HG03064 (cell line): Measurements from ENCODE around the gene SLC28A1.
"Not testable (repeated sequence)": the region's sequence is repeated elsewhere in the genome, so short reads cannot be mapped to it uniquely, and the experiment has no call there.

Source experiments
- ATAC-seq: cut with Tn5 transposase; IDR thresholded peaks from one replicate; pipeline ENCODE4 v1.9.1; 2021; ENCODE audit warnings: low read depth; ENCODE audit not compliant: unreplicated experiment

SLC28A1 gene

DNA sequence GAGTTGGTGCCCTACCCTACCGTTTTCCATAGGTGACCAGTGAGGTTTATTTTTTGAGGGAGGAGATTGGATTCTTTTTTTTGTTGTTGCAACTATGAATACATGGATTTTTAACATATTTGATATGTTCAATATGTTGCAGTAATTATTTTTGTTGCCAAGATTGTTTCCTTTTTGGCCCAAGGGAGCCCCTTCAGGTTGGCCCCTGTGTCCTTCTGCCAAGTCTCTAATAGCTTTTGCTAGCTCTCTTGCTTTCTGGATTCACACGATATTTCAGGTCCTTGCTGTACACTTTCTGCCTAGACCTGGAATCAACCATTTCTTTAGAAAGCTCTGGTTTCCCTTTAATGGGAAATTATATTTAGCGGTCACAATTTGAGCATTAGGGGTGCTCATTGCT, 22.7 kb upstream of the SLC28A1 start:
- ATAC-seq: no peak

DNA sequence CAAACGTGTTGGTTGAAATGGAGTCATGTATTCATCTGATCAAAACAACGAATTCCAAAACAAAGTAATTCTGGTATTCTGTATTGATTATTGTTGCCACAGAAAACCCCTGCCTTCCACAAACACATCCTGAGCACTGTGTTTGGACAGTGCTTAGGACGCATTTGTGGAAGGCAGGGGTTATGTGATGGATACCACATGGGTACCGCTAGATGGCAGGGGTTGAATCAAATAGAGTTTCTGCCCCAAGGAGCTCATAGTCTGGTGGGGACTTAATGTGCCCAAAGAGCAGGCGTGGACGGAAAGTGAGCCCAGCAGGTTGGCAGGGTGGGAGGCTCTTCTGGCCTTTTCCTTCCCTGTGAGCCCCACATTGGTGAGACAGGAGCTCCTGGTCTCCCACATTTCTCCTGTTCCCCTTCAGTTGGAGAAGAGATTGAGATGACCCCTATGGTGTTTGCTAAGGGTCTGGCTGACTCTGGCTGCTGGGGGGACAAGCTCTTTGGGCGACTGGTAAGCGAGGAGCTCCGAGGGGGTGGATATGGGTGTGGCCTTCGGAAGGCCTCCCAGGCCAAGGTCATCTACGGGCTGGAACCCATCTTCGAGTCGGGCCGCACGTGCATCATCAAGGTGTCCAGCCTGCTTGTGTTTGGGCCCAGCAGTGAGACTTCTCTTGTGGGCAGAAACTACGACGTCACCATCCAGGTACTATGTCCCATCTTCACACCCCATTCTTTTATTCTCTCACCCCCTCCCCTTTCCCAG, 22.1 kb upstream of the SLC28A1 start:
- ATAC-seq: no peak

DNA sequence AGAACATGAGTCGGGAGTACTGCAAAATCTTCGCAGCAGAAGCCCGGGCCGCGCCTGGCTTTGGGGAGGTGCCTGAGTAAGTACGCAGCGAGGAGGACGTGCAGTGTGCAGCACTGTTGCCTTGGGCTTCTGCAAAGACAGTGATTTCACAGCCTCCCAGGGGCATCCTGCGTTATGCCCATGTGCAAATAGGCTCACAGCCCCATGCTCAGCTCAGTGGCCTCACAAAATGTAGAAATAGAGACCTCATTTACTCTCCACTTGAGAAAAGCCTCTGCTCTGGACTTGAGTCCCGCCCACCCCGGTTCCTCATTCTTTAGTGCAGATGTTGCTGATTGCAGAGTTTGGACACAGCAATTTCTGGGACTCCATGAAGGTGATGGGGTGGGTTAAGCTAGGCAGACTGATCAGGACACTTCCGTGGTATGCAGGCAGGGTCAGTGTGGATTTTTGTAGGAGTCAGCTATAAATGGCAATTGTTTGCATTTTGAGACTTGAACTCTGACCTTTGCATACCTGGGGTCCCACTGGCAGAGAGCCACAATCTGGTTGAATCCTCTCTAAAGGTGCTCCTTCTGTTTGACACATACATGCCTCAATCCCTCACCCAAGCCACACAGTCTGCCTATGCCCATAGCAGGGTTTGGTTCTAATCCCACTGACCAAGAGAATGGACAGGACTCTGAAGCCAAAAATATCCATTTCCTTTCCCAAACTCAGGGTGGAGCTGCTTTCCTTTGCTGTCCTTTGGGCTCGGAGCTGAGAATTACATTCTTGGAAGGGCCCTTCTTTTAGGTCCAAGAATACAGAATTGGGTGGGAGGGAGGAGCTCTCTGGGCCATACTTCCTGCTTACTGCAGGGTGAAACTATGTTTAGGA, 20.7 kb upstream of the SLC28A1 start:
- ATAC-seq: no peak

DNA sequence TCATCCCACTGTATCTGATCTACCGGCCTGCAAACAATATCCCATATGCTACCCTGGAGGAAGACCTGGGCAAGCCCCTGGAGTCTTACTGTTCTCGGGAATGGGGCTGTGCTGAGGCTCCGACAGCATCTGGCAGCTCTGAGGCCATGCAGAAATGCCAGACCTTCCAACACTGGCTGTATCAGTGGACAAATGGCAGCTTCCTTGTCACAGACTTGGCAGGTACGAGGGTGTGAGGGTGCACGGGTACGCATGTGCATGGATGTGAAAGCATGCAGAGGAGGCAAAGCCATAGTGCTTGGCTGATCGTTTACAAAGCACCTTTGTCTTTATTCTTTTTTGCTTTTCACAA, 20.0 kb upstream of the SLC28A1 start:
- no peak for ATAC-seq

DNA sequence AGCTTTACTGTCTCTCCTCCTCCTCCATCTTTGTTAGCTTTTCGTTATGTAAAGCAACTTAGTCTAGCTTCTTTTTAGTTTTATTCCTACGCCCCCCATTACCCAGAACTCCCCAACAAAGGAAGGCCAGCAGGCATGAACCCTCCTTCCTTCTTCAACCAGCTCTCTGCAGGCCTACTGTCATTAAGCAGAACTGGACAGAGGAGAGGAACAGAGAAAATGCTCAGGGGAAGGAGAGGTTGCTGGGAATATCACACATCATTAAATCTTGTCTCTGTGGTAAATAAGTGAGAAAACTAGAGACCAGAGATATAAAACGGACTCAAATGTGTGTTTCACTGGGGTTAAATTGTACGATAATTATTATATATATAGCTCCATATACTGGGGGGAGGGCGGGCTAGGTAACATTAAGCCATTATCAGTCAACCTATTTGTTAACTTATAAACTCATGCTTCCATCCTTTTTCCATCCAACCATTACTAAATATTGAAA, 19.3 kb upstream of the SLC28A1 start:
- ATAC-seq: no peak

DNA sequence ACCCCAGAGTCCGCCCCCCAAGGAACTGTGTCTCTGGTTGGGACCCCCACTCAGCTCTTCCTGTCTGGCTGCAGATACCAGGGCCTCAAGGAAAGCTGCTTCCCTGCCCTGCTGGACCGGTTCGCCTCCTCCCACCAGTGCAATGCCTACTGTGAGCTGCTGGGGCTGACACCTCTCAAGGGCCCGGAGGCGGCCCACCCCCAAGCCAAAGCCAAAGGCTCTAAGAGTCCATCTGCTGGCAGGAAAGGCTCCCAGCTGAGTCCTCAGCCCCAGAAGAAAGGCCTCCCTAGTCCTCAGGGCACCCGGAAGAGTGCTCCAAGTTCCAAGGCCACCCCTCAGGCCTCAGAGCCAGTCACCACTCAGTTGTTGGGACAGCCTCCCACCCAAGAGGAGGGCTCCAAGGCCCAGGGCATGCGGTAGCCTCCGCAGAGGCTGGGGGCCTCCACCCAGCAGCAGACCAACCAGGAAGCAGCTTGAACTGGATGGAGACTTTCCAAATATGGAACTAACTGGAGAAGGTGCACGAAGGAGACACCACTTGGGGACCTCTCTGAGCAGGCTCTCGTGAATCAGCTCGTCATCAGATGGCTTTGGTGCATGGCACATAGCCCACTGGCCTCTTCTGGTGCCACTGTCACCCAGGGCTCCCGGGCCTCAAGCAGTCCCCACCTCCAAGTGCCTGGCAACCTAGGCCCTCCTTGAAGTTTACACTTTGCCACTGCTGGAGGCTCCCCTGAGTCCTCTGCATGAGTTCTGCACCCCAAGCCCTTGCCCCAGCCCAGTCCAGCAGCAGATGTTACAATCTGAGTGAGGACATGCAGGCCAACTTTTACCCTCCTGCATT, 16.2 kb upstream of the SLC28A1 start:
- no peak for ATAC-seq

DNA sequence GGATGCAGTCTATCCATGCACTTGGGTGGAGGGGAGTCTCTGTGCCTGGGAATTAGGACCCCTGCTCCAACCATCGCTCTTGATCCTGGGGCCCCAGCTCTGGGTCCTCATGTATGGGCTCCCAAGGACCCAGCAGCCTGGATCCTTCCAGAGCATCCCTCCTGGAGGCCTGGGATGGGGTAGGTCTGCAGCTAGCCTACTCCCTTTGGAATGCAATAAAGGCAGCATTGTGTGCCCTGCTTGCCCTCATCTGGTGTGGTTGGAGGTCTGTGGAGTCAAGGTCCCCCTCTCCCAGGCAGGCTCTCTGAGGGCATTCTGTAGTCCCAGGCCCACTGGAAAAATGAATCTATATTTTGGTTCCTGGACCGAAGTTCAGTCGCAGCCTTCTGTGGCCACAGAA, 15.0 kb upstream of the SLC28A1 start:
- ATAC-seq: no peak

DNA sequence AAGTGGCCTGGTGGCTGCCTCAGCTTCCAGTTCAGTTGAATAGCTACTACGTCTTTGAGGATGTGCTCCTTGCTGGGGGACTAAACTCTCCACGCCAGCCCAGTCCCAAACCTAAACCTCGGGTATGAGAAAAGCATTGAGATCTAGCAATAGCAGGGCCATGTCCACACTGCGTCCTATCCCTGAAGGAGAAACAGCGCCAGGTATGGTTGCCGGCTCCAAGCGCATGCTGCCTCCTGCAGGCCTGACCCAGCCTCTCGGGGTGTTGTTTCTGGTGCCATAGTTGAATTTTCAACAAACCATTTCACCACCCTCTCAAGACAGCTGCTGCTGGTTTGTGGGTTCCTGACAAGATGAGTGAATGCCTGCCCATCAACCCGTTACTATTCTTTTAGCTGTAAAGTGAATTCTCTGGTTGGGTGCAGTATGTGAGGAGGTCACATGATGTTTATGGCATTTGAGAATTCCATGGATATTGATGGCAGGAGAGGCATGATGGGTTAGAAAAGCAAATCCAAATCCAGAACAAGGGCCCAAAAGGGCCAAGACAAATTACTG, 13.0 kb upstream of the SLC28A1 start:
- ATAC-seq: no peak

DNA sequence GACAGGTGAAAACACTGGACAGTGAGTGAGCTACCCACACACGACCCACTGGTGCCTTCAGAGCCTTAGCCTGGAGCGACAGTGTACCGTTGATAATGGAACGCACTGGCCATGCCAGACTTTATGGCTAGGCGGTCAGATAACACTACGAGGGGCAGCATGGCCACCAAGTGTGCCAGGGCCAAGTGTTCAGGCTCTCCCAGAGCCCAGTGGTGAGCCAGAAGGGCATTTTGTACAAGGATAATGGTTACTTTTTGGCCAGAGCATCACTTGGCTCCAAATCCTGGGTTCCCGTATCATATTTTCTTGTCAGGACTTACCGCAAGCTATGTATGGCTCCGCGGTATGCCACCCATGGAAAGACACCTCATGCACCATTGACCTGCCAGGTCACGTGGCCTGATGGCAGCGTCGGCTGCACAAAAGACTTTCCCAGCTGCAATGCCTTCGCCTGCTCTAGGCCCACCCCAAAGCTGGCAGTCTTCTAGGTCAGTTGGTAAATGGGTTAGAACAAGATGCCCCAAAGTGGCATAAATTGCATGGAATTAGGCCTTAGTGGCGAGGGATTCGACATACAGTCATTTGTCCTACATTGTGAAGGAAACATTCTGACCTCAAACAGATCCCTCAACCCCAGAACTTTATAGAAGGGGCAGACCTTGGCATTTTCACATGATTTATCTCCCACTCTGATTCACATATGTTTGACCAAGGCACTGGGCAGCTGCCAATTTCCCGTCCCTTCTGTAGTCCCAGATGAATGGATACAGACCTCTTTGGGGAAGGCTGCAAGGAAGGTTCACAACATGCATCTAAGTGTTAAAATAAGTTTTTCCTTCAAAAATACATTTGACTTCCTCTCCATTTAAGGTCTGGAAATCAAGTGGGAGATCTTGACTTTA, 12.2 kb upstream of the SLC28A1 start:
- ATAC-seq: no peak

DNA sequence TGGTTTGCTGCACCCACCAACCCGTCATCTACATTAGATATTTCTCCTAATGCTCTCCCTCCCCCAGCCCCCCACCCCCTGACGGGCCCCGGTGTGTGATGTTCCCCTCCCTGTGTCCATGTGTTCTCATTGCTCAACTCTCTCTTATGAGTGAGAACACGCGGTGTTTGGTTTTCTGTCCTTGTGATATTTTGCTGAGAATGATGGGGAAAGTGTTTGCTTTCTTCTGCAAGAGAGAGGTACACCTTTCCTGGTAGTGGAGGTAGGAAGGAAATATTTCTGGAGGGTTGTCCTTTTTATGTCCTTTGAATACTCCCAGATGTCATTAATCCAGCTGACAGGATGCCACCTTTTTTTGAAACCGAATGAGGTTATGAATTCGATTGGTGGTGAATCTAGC, 10.5 kb upstream of the SLC28A1 start:
- no peak for ATAC-seq

DNA sequence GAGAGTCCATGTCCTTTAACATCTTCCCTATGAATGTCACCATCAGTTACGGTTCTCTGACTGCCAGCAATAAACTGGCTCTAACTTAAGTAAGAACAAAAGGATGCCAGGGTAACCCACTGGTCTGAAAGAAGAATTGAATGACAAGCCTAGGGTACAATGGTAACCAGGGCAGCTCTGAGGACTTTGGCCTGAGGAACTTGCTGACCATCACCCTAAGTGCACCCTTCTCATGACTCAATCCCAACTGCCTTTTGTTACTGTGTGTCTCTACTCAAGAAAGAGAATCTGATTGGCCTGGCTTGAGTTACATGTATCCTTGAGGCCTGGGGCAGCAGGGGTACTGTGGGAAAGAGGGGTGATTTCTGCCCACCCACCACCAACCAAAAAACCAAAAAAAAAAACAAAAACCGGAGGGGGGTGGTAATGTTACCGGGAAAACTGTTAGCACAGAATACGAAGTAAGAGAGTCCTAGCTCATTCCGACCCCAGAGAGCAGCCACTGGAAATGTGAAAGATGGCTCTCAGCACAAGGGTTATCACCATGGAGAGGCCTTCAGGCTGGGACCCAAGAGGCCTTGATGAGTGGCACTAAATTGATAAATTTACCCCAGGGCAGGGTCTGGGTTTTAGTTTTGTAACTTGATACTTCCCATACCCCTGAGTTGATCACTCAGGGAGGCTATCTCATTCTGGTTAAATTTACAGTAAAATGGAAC, 9.3 kb upstream of the SLC28A1 start:
- no peak for ATAC-seq

DNA sequence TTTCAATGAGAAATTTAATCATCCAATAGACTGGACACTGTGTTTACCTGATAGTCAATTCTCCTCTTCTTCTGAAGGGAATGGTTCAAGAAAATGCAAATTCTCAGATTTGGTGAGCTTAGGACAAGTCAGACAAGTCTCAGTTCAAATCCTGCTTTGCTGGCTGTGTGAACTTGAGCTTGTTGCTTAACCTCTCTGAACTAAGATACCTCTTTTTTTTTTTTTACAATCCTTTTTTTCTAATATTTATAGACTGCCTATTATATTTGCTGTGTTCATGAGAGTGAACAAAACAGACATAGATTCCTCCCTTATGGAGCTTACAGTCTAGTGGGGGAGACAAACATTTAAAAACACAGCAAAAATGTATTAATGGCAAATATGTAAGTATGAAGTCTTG, 8.2 kb upstream of the SLC28A1 start:
- no peak for ATAC-seq

DNA sequence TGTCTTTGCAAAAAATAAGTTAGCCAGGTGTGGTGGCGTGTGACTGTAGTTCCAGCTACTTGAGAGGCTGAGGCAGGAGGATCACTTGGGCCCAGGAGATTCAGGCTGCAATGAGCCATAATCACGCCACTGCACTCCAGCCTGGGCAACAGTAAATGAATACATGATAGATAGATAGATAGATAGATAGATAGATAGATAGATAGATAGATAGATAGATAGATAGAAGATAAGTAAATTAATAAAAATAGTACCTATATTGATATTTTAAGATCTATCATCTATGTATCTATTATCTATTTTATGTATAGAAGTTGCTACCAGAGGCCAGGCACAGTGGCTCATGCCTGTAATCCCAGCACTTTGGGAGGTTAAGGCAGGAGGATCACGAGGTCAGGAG, 6.8 kb upstream of the SLC28A1 start:
- not testable (repeated sequence) for ATAC-seq

DNA sequence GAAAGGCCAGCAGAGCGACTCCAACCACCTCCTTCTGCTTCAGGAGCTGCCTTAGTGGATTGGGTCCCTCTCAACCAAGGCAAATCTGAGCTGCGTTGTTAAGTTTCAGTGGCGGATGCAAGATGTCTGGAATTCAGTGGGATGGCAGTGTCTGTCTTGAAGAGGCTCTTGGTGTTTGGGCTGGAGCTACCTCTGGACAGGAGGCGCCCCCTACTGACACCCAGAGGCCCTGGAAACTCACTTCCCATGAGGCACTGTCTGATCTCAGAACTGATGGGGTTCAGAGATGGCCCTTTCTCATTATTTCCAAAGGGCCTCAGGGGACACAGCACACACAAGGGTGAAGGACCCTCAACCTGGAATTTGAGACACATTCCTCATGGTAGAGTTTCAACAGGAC, 6.0 kb upstream of the SLC28A1 start:
- ATAC-seq: no peak

DNA sequence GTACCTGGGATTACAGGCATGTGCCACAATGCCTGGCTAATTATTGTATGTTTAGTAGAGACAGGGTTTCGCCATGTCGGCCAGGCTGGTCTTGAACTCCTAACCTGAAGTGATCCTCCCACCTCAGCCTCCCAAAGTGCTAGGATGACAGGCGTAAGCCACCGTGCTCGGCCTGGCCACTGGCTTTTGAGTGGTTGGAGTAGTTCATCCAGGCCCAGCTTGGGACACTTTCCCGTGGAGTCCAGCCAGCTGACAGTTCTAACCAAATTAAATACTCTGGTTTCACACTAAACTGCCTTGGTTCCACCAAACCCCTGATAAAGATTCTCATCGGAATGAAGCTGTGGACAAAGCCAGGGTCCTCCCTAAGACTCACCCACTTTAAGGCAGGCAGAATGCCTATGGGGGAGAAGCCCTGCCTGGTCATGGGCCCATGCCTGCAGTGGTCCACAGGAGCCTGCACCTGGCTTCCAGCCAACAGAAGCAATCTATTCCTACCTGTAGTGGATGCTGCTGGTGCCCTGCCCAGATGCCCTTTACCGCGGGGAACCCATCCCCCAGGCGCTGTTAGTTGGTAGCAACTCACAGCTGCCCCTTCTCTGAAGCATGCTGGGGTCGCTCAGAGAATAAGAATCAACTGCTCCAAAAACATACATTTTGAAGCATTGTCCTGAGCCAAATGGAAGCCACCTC, 5.2 kb upstream of the SLC28A1 start:
- ATAC-seq: no peak

DNA sequence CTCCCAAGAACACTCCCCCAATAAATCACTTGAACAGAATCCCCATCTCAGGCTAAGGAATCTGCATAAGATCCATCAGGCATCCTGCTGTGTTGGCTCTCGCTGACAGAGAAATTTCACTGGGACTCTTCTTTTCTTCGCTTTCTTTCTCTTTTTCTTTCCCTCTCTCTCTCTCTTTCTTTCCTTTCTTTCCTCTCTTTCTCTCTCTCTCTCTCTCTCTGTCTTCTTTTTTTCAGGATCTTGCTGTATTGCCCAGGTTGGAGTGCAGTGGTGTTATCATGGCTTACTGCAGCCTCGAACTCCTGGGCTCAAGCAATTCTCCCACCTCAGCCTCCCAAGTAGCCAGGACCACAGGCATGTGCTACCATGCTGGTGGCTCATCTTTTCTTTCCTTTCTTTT, 4.5 kb upstream of the SLC28A1 start:
- no peak for ATAC-seq

DNA sequence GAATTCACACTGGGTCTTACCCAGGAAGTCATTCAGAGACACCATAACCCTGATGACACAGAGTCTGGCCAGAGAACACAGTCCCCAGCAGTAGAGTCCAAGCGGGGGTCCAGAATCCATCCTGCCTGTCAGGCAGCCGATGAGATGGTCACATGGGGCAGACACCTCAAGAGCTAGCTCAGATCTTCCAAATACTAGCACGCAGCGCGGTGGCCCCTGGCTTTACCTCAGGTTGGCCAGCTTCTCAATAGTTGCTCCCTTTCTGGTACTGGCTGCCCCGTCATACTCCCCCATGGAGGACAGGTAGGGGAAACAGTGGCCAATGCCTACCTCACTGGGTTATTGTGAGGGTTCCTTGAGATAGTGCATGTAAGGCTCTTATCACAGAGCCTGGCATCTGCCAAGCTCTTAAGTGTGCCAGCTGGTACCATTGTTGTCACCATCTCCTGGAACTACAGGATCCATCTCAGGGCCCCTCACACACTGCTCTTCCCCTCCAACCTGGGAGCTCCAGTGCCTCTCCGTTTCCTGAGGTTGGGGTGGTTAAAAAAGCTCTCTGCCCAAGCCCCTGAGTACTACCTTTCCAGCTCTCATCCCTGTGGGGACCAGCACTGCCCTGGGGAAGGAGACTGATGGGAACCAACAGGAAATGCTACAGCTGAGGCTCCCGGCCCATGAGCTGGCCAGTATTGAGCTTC, 3.5 kb upstream of the SLC28A1 start:
- ATAC-seq: no peak

DNA sequence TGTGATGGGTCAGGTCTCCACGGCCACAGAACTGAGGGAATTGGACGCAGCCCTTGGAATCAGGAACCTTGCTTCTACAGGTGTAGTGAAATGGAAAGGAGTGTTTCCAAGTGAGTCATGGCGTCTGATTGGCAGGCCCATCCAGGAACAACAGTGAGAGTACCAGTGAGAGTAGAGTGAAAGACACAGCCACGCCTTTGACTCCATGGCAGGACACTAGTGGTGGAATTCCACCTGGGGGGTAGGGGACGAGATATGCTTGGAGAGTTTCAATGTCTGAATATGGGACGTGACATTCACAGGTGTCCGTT, 3.0 kb upstream of the SLC28A1 start:
- ATAC-seq: no peak
